Muscle of leg (tissue), 11 donors: ENCODE data around the gene CNTN2. TPM values are rescaled to one million over a fixed set of nuclear protein-coding genes. Genes with fewer than 3 reads are reported as not detected.

ENCODE experiments used
- DNase-seq: peaks from one replicate; pipeline ENCODE4 v3.0.0; 2013
- H3K27ac ChIP-seq: one replicate; pipeline ENCODE4 v1.5.1; 2013; ENCODE audit warnings: mild to moderate bottlenecking, low read length, control low read depth
- H3K27me3 ChIP-seq: one replicate; pipeline ENCODE4 v1.6.1; 2013; ENCODE audit warnings: low read length; ENCODE audit not compliant: control insufficient read depth, insufficient read depth
- H3K36me3 ChIP-seq: one replicate; pipeline ENCODE4 v1.6.1; 2013; ENCODE audit warnings: low read length; ENCODE audit not compliant: control insufficient read depth, insufficient read depth
- H3K4me1 ChIP-seq: one replicate; pipeline ENCODE4 v1.6.1; 2013; ENCODE audit warnings: low read length; ENCODE audit not compliant: control insufficient read depth, insufficient read depth
- H3K4me3 ChIP-seq: one replicate; pipeline ENCODE4 v1.5.1; 2013; ENCODE audit warnings: low read length, control low read depth
- H3K9me3 ChIP-seq: replicated peaks from 2 replicates; pipeline ENCODE4 v1.6.1; 2013; ENCODE audit warnings: low read depth, low read length; ENCODE audit not compliant: control insufficient read depth
- WGBS: methylation state at CpG from one replicate; pipeline ENCODE4 v1.1.5; 2013; ENCODE audit warnings: missing lambda C conversion rate; ENCODE audit not compliant: insufficient coverage; 5-methylcytosine and 5-hydroxymethylcytosine counted together
- polyA plus RNA-seq, 8 donors: library from polyadenylated mRNA; unstranded; fragments of 120-200 nt; gene quantifications; one replicate each; pipeline versions ENCODE4 v1.2.1 to v1.2.3, GENCODE V29; 2013; ENCODE audit warnings: inconsistent platforms in 1 of 8, low replicate concordance in 1 of 8; ENCODE audit not compliant: insufficient read length in 8 of 8, insufficient read depth in 1 of 8
- total RNA-seq: library from RNA; stranded (reverse); fragments of 120-200 nt; gene quantifications from one replicate; pipeline ENCODE4 v1.2.4, GENCODE V29; 2013

Gene CNTN2
- total and polyA plus RNA-seq, 9 donors: 0.23 to 1.5 (median 0.79) TPM

GRCh38 chr1:205053296-205053695 is 10.3 kb downstream of the CNTN2 start:
- no peak for DNase-seq
- H3K4me1 ChIP-seq: no peaks in the 10 kb centered on the region
- H3K36me3 ChIP-seq: no peaks in the 10 kb centered on the region
- no peaks in the 10 kb centered on the region for H3K9me3 ChIP-seq
- no peak overlapping the region for H3K4me3 ChIP-seq
- WGBS: 86% methylated on average over 4 of the region's 5 CpGs
- peaks cover 21% of the 10 kb centered on the region for H3K27me3 ChIP-seq
- no peak overlapping the region for H3K27ac ChIP-seq

- WGBS: 41% methylated on average over 6 of the region's 7 CpGs
These were observed 11.0 kb downstream of the CNTN2 start for GRCh38 chr1:205054013-205054412.

GRCh38 chr1:205056188-205056611 is 13.2 kb downstream of the CNTN2 start:
- Histone ChIP-seq H3K27ac (no peak overlapping the region), H3K27me3 (peaks cover 16% of the 10 kb centered on the region), H3K4me1 (no peaks in the 10 kb centered on the region), H3K9me3 (no peaks in the 10 kb centered on the region), H3K4me3 (no peak overlapping the region), H3K36me3 (no peaks in the 10 kb centered on the region)
- WGBS: 56% methylated on average over 5 of the region's 13 CpGs
- no peak for DNase-seq

More at GRCh38 chr1:205054013-205054412, 11.0 kb downstream of the CNTN2 start:
- Histone ChIP-seq H3K9me3 (no peaks in the 10 kb centered on the region), H3K27ac (no peak overlapping the region), H3K36me3 (no peaks in the 10 kb centered on the region), H3K27me3 (peaks cover 21% of the 10 kb centered on the region), H3K4me3 (no peak overlapping the region), H3K4me1 (no peaks in the 10 kb centered on the region)
- DNase-seq: no peak

GRCh38 chr1:205056956-205057568 is 14.1 kb downstream of the CNTN2 start:
- H3K27ac ChIP-seq: no peak overlapping the region
- H3K9me3 ChIP-seq: no peaks in the 10 kb centered on the region
- H3K4me3 ChIP-seq: no peak overlapping the region
- DNase-seq: no peak
- H3K27me3 ChIP-seq: peaks cover 11% of the 10 kb centered on the region
- 68% methylated on average over 3 of the region's 6 CpGs for WGBS
- no peaks in the 10 kb centered on the region for H3K36me3 ChIP-seq
- peaks cover 4% of the 10 kb centered on the region for H3K4me1 ChIP-seq

- no peaks in the 10 kb centered on the region for H3K9me3 ChIP-seq
- no peak for DNase-seq
These were observed 15.0 kb downstream of the CNTN2 start for GRCh38 chr1:205057808-205058575.

GRCh38 chr1:205058853-205059252 is 15.8 kb downstream of the CNTN2 start:
- H3K27ac ChIP-seq: no peak overlapping the region
- H3K27me3 ChIP-seq: peaks cover under 1% of the 10 kb centered on the region
- no peak overlapping the region for H3K4me3 ChIP-seq
- no peak for DNase-seq
- WGBS: 88% methylated on average over 12 of the region's 12 CpGs
- H3K4me1 ChIP-seq: peaks cover 4% of the 10 kb centered on the region
- no peaks in the 10 kb centered on the region for H3K9me3 ChIP-seq
- H3K36me3 ChIP-seq: no peaks in the 10 kb centered on the region

More at GRCh38 chr1:205057808-205058575, 15.0 kb downstream of the CNTN2 start:
- Histone ChIP-seq H3K27ac (no peak overlapping the region), H3K36me3 (no peaks in the 10 kb centered on the region), H3K4me3 (no peak overlapping the region), H3K27me3 (peaks cover 3% of the 10 kb centered on the region), H3K4me1 (peaks cover 4% of the 10 kb centered on the region)
- 81% methylated on average over 18 of the region's 19 CpGs for WGBS

GRCh38 chr1:205059660-205060059 is 16.6 kb downstream of the CNTN2 start:
- no peak for DNase-seq
- peaks cover 4% of the 10 kb centered on the region for H3K4me1 ChIP-seq
- H3K4me3 ChIP-seq: no peak overlapping the region
- H3K27ac ChIP-seq: no peak overlapping the region
- no peaks in the 10 kb centered on the region for H3K36me3 ChIP-seq
- WGBS: 95% methylated on average over 5 of the region's 6 CpGs
- H3K9me3 ChIP-seq: no peaks in the 10 kb centered on the region
- peaks cover 2% of the 10 kb centered on the region for H3K27me3 ChIP-seq

- WGBS: 93% methylated on average over 3 of the region's 10 CpGs
- no peaks in the 10 kb centered on the region for H3K36me3 ChIP-seq
- no peaks in the 10 kb centered on the region for H3K9me3 ChIP-seq
- H3K4me3 ChIP-seq: no peak overlapping the region
- H3K4me1 ChIP-seq: peaks cover 4% of the 10 kb centered on the region
- no peak for DNase-seq
- H3K27me3 ChIP-seq: peaks cover 2% of the 10 kb centered on the region
- H3K27ac ChIP-seq: no peak overlapping the region
These were observed 17.7 kb downstream of the CNTN2 start for GRCh38 chr1:205060746-205061145.

- H3K9me3 ChIP-seq: no peaks in the 10 kb centered on the region
- H3K4me3 ChIP-seq: no peak overlapping the region
- H3K27me3 ChIP-seq: peaks cover 2% of the 10 kb centered on the region
- H3K27ac ChIP-seq: no peak overlapping the region
- no peaks in the 10 kb centered on the region for H3K36me3 ChIP-seq
- H3K4me1 ChIP-seq: peaks cover 4% of the 10 kb centered on the region
- 81% methylated on average over 9 of the region's 14 CpGs for WGBS
- DNase-seq: no peak
These were observed 18.2 kb downstream of the CNTN2 start for GRCh38 chr1:205061227-205061626.

- Histone ChIP-seq H3K27me3 (peaks cover 2% of the 10 kb centered on the region), H3K9me3 (no peaks in the 10 kb centered on the region), H3K4me3 (no peak overlapping the region), H3K36me3 (no peaks in the 10 kb centered on the region), H3K4me1 (peaks cover 4% of the 10 kb centered on the region), H3K27ac (no peak overlapping the region)
- WGBS: 29% methylated on average over 13 of the region's 13 CpGs
- peak; percentile 83 for DNase-seq
These were observed 18.7 kb downstream of the CNTN2 start for GRCh38 chr1:205061665-205062069.
